Sigmoid colon (tissue), 4 donors: ENCODE data around the gene HACL1.

ENCODE experiments used
- POLR2A ChIP-seq, 2 donors: fragments of 450-650 bp; IDR thresholded peaks; one replicate each; pipeline ENCODE4 v1.6.1; 2016; ENCODE audit warnings: antibody characterized with exemption in 2 of 2, mild to moderate bottlenecking in 2 of 2, moderate library complexity in 2 of 2
- POLR2AphosphoS5 ChIP-seq, 4 donors: sonication (generic); formaldehyde crosslinking; IDR thresholded peaks; one replicate each; pipeline ENCODE4 v1.6.1; 2017; ENCODE audit warnings: antibody characterized with exemption in 4 of 4
- TF ChIP-seq, protein P1 (sequence below), 4 experiments: fragments of 450-650 bp in 3 of 4; fragments of 200-600 bp in 1 of 4; IDR thresholded peaks; one replicate each; pipeline ENCODE4 v1.5.1; 2016 to 2019; ENCODE audit warnings: antibody characterized with exemption in 4 of 4, mild to moderate bottlenecking in 3 of 4, moderate library complexity in 2 of 4

DNA sequence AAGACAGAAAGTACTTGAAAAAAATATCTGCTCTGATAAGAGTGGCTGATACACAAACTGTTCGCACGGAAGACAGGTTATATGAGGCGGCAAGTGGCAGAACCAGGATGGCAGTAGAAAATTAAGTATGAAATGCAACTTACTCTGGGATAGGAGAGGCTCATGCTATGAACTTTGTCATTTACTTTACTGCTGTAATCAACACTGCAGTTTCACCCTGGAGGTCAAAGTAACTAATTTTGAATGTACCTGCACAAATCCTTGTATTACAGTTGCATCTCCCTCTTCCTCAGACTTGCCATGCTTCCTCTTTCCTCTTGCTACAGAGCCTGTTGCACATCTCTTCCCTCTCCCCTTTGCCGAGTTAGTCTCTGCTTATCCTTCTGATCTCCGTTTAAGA lies 38.8 kb downstream of the HACL1 start:
- TF ChIP-seq, protein P1, sequence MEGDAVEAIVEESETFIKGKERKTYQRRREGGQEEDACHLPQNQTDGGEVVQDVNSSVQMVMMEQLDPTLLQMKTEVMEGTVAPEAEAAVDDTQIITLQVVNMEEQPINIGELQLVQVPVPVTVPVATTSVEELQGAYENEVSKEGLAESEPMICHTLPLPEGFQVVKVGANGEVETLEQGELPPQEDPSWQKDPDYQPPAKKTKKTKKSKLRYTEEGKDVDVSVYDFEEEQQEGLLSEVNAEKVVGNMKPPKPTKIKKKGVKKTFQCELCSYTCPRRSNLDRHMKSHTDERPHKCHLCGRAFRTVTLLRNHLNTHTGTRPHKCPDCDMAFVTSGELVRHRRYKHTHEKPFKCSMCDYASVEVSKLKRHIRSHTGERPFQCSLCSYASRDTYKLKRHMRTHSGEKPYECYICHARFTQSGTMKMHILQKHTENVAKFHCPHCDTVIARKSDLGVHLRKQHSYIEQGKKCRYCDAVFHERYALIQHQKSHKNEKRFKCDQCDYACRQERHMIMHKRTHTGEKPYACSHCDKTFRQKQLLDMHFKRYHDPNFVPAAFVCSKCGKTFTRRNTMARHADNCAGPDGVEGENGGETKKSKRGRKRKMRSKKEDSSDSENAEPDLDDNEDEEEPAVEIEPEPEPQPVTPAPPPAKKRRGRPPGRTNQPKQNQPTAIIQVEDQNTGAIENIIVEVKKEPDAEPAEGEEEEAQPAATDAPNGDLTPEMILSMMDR (IDR thresholded peaks at IDR 0.05) = no peak
- TF ChIP-seq POLR2A (IDR thresholded peaks at IDR 0.05) (no peak), POLR2AphosphoS5 (IDR thresholded peaks at IDR 0.05) (no peak)
